ENCODE data around the gene PACSIN2. TPM values are rescaled to one million over a fixed set of nuclear protein-coding genes. Genes with fewer than 3 reads are reported as not detected.
"Not testable (repeated sequence)": the region's sequence is repeated elsewhere in the genome, so short reads cannot be mapped to it uniquely, and the experiment has no call there.

Gene PACSIN2
- total RNA-seq, 4 donors from 2014 or later = 75.4 to 90.1 (median 87.9) TPM

DNA sequence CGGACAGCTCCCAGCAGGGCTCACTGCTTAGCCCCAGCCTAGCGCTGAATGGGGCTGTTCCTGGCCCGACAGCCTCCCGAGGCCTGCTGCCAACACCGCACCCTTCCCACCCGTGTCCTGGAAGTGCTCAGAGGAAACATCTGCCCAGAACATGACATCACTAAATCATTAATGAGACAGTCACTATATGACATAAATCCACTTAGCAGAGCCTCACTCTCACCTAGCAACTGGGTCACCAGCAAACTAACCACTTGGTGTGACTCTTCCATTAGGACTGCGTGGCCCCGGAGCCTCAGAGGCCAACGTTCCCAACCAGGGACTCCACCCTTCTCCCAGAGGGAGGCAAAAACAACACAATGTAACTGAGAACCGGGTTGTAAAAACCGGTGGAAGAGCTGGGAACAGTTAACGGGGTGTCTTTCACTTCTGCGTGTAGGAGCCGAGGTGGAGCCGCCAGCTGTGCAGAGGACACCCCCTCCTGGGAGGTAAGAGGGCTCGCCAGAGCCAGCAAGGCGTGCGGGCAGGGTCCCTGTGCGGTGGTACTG lies 21.4 kb upstream of the PACSIN2 start:
- 64 to 67% methylated on average over 18 to 19 of the region's 19 CpGs for WGBS, 2 donors
- H3K27me3 ChIP-seq = no peaks in the 10 kb centered on the region
- H3K4me1 ChIP-seq = peaks cover 0 to 8% of the 10 kb centered on the region in 2 donors
- intact Hi-C loops (cut with DNase I) = no loop called here
- TF ChIP-seq, protein P1, sequence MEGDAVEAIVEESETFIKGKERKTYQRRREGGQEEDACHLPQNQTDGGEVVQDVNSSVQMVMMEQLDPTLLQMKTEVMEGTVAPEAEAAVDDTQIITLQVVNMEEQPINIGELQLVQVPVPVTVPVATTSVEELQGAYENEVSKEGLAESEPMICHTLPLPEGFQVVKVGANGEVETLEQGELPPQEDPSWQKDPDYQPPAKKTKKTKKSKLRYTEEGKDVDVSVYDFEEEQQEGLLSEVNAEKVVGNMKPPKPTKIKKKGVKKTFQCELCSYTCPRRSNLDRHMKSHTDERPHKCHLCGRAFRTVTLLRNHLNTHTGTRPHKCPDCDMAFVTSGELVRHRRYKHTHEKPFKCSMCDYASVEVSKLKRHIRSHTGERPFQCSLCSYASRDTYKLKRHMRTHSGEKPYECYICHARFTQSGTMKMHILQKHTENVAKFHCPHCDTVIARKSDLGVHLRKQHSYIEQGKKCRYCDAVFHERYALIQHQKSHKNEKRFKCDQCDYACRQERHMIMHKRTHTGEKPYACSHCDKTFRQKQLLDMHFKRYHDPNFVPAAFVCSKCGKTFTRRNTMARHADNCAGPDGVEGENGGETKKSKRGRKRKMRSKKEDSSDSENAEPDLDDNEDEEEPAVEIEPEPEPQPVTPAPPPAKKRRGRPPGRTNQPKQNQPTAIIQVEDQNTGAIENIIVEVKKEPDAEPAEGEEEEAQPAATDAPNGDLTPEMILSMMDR (IDR thresholded peaks at IDR 0.05) = no peak
- no peak for TF ChIP-seq POLR2A (IDR thresholded peaks at IDR 0.05)
- H3K9me3 ChIP-seq = no peaks in the 10 kb centered on the region
- DNase-seq = peak; percentile 29 to 34
- no peaks in the 10 kb centered on the region for H3K36me3 ChIP-seq
- no peak overlapping the region for H3K27ac ChIP-seq
- H3K4me3 ChIP-seq (replicated peaks in 1 of 3) = no peak overlapping the region

DNA sequence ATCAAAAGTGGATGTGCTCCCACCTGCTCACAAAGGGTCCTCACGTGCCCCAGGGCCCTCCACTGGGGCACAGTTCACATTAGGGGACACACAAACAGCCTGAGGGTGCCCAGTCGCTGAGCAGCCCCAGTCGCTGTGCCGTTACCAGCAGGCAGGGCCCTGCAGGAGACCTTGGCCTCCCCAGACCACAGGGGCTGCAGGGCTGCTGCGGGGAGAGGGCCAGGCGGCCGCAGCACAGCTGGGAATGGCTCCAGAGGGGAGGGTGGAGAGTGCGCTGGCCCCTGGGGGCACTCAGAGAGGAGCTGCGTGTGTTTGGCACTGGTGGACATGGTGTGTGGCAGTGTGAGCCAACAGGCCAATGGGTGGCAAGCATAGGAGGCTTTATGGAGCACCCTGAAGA lies 20.3 kb upstream of the PACSIN2 start:
- intact Hi-C loops (cut with DNase I) = no loop called here
- Histone ChIP-seq H3K36me3 (no peaks in the 10 kb centered on the region), H3K4me3 (replicated peaks in 1 of 3) (no peak overlapping the region), H3K9me3 (no peaks in the 10 kb centered on the region), H3K27ac (no peak overlapping the region), H3K27me3 (no peaks in the 10 kb centered on the region), H3K4me1 (peaks cover 0 to 8% of the 10 kb centered on the region in 2 donors)
- no peak for DNase-seq
- no peak for TF ChIP-seq POLR2A (IDR thresholded peaks at IDR 0.05)
- TF ChIP-seq, protein P1 (IDR thresholded peaks at IDR 0.05) = no peak
- 60 to 96% methylated on average over 1 to 9 of the region's 9 CpGs for WGBS, 2 donors

DNA sequence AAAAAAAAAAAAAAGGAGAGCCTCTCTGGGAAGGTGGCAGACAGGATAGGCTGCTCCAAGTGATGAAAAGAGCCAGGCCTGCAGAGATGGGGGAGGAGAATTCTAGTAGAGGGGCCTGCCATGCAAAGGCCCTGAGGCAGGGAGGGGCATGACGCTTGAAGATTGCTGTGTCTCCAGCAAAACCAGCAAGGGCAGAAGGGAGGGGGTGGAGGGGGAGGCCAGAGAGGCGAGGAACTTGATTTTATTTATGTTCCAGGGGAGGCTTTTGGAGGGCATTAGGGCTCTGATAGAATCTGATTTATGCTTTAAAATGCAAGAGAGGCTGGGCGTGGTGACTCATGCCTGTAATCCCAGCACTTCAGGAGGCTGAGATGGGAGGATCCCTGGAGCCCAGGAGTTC lies 16.7 kb upstream of the PACSIN2 start:
- intact Hi-C loops (cut with DNase I) = no loop called here
- no peak overlapping the region for H3K27ac ChIP-seq
- TF ChIP-seq, protein P1 (IDR thresholded peaks at IDR 0.05) = no peak
- TF ChIP-seq POLR2A (IDR thresholded peaks at IDR 0.05) = no peak
- no peaks in the 10 kb centered on the region for H3K27me3 ChIP-seq
- no peak for DNase-seq
- H3K36me3 ChIP-seq = no peaks in the 10 kb centered on the region
- H3K4me1 ChIP-seq = peaks cover 0 to 12% of the 10 kb centered on the region in 2 donors
- H3K4me3 ChIP-seq (replicated peaks in 1 of 3) = no peak overlapping the region
- 67 to 96% methylated on average over 3 of the region's 3 CpGs for WGBS, 2 donors
- H3K9me3 ChIP-seq = no peaks in the 10 kb centered on the region

DNA sequence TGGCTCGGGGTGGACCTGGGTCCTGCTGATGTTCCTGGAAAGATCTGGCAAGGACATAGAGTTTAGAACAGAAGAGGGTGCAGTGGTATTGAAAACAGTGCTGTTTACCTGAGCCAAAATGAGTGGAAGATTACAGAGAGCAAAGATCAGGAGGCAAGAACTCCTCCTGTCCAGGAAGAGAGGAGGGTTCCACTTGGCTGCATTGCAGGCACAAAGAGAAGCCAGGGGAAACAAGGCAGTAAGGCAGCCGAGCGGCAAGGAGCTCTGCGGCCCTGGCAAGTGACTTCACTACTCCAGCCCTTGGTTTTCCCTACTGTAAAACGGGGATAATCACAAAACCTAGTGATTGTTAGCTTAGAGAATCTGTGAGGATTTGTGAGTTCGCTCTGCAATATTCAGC lies 3.7 kb upstream of the PACSIN2 start:
- Histone ChIP-seq H3K9me3 (no peaks in the 10 kb centered on the region), H3K27ac (peak overlapping the region; percentile 93 to 97 (median 96)), H3K27me3 (no peaks in the 10 kb centered on the region), H3K4me3 (replicated peaks in 1 of 3) (no peak overlapping the region), H3K4me1 (peaks cover 28 to 31% of the 10 kb centered on the region in 2 donors), H3K36me3 (no peaks in the 10 kb centered on the region)
- TF ChIP-seq, protein P1 (IDR thresholded peaks at IDR 0.05) = peak in 1 of 6 experiments; percentile 26
- peak in 1 of 2 donors; percentile 57 for TF ChIP-seq POLR2A (IDR thresholded peaks at IDR 0.05)
- peak; percentile 87 to 89 for DNase-seq
- 46 to 64% methylated on average over 6 of the region's 6 CpGs for WGBS, 2 donors
- intact Hi-C loops (cut with DNase I) = no loop called here

DNA sequence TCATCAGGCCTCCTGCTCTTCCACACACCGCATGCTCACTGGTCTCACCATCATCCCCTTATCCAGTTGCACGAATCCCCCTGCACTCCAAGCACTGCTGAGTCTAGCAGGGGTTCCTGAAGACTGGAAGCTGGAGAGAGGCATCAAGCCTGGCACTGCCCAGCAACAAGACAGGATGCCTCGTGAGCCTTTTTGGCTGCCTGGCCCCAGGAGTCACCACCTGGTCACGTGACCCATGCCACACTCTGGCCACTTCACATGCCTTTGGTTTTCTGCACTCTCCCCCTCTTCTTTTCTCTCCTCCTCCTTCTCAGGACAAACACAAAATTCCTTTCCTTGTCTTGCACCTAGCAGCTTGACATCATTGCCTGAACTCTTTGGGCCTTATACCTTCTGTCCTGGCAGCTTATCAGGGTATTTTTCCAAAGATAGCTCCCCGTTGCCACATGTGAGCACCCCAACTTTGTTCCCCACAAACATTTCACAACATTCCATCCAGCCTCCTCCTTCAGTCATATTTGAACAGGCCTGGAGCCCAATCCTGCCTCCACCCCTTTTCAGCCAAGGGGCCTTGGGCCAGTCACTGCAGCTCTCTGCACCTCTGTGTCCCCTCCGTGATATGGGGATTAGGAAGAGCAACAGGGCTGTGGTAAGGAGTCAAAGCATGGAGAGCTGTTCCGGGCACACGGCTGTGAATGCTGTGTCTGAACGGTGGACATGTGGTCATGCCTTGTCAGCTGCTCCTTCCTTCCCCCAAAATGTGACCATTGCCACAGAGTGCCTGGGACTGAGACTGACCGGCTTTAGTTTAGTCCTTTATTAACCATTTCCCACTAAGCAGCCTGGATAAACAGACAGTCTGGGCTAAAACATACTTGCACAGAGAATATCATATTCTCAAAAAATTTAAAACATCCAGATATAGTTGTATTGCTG lies 2.8 kb upstream of the PACSIN2 start:
- peak in 1 of 2 donors; percentile 71 for TF ChIP-seq POLR2A (IDR thresholded peaks at IDR 0.05)
- TF ChIP-seq, protein P1 (IDR thresholded peaks at IDR 0.05) = peak in 1 of 6 experiments; percentile 32
- Histone ChIP-seq H3K4me1 (peaks cover 33 to 39% of the 10 kb centered on the region in 2 donors), H3K9me3 (no peaks in the 10 kb centered on the region), H3K27ac (peak overlapping the region; percentile 93 to 97 (median 96)), H3K27me3 (no peaks in the 10 kb centered on the region), H3K4me3 (replicated peaks in 1 of 3) (no peak overlapping the region), H3K36me3 (no peaks in the 10 kb centered on the region)
- DNase-seq = peak; percentile 97
- 53 to 58% methylated on average over 10 of the region's 10 CpGs for WGBS, 2 donors
- intact Hi-C loops (cut with DNase I) = no loop called here

DNA sequence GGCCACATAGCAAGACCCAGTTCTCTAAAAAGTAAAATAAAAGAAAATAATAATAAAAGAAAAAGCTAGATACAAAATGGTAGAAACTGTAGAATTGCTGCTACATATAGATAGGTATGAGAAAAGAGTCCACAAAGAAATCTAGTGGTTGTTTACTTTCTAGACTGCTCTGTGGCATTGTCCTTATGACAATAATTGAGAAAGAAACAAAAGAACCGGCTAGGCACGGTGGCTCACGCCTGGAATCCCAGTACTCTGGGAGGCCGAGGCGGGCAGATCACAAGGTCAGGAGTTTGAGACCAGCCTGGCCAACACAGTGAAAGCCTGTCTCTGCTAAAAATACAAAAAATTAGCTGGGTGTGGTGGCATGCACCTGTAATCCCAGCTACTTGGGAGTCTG lies 1.2 kb upstream of the PACSIN2 start:
- intact Hi-C loops (cut with DNase I) = not testable (repeated sequence)
- 94 to 96% methylated on average over 5 of the region's 5 CpGs for WGBS, 2 donors
- H3K27ac ChIP-seq = peak overlapping the region in 2 of 3 donors; percentile 96 to 97

More for the DNA sequence above, 1.2 kb upstream of the PACSIN2 start:
- not testable (repeated sequence) for DNase-seq; H3K36me3 ChIP-seq; H3K4me3 ChIP-seq (replicated peaks in 1 of 3); H3K27me3 ChIP-seq; H3K9me3 ChIP-seq
- peaks cover 38 to 46% of the 10 kb centered on the region in 2 donors for H3K4me1 ChIP-seq

Measured in thyroid gland (tissue), 4 donors.